ENCODE results near the gene KCNH3.

DNA sequence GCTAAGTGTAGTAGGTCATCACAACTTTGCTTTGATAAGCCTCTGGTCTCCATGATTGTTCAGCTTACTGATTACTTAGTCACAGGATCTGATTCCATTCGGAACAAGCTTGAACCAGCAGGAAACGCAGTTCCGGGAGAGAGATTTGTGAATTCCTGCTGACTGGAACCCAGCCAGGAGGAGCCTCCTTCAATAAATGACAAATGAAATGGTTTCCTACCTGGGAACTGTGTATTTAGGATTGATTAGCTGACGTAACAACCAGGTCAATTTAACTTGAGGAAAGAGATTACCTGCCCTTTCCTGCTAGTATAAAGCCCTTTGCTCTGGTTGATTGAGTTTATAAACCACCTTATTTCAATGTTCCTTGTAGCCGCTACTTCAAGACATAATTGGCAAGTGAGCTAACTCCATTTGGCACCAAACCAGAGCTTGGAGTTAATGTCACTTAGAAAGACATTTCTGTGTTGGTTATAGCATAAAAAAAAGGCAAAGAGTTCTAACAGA lies 35.1 kb upstream of the KCNH3 start:
- TF ChIP-seq POLR2A (IDR thresholded peaks at IDR 0.05) (no peak), CTCF (IDR thresholded peaks at IDR 0.05) (no peak)

Measured in Peyer's patch (tissue), 4 donors.